ENCODE measurements around the gene HDDC3. TPM values are rescaled to one million over a fixed set of nuclear protein-coding genes. Genes with fewer than 3 reads are reported as not detected.

HDDC3 gene
- total and polyA plus RNA-seq, 2 donors (not counting 3 experiments of a cell fraction or from before 2014, with no cell fraction given), result 16.0 to 20.2 TPM

DNA sequence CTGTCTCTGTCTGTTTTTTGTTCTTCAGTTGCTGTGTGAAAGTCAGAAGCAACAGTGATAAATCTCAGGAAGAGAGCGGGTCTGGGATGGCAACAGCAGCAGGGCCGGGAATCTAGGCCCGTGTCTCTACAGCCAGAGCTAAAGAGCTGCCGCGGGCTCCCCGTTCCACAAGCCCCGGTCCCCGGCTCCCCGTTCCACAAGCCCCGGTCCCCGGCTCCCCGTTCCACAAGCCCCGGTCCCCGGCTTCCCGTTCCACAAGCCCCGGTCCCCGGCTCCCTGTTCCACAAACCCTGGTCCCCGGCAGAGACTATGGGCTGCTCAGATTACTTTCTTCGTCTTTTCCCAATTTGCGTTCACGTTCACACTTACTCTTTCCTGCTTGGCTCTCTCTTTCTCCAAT lies 41.9 kb upstream of the HDDC3 start:
- Histone ChIP-seq H3K27me3 (ENCODE audit: control insufficient read depth in 2 of 2, insufficient read depth in 2 of 2, low read length in 2 of 2) (no peaks in the 10 kb centered on the region), H3K9ac (replicated peaks; ENCODE audit: extremely low read depth, insufficient read depth, low read length) (no peak overlapping the region), H3K4me1 (ENCODE audit: control insufficient read depth, extremely low read depth, insufficient read depth, low read length) (no peaks in the 10 kb centered on the region), H3K9me1 (replicated peaks; ENCODE audit: control insufficient read depth, extremely low read depth, insufficient read depth, low read length) (no peaks in the 10 kb centered on the region), H3K36me3 (ENCODE audit: control insufficient read depth in 2 of 2, extremely low read depth in 1 of 2, insufficient read depth in 2 of 2, low read length in 2 of 2) (peaks cover 3 to 17% of the 10 kb centered on the region in 2 experiments), H3K27ac (ENCODE audit: insufficient read depth, low read depth, low read length) (no peak overlapping the region), H4K20me1 (replicated peaks; ENCODE audit: control insufficient read depth, extremely low read depth, insufficient read depth, low read length) (no peaks in the 10 kb centered on the region), H3K4me2 (ENCODE audit: insufficient read depth, low read length) (no peak overlapping the region), H3K79me2 (ENCODE audit: control insufficient read depth, insufficient read depth, low read length) (no peaks in the 10 kb centered on the region), H3K4me3 (replicated peaks in 1 of 3; ENCODE audit: insufficient read depth in 1 of 3, low read depth in 1 of 3, low read length in 3 of 3) (no peak overlapping the region), H3K9me3 (replicated peaks; ENCODE audit: control insufficient read depth, insufficient read depth, low read length) (no peaks in the 10 kb centered on the region), H2AFZ (ENCODE audit: low read depth, low read length) (no peak overlapping the region)
- FAIRE-seq (no peak), DNase-seq (ENCODE audit: low read depth, low spot score) (no peak)
- TF ChIP-seq CTCF (IDR thresholded peaks at IDR 0.05; ENCODE audit: extremely low read depth in 1 of 2, insufficient read depth in 1 of 2, low read depth in 1 of 2, low read length in 2 of 2), result no peak
- no peak for TF ChIP-seq MYC (IDR thresholded peaks at IDR 0.05; ENCODE audit: low read depth, low read length)
- no peak for TF ChIP-seq FOS (IDR thresholded peaks at IDR 0.05; ENCODE audit: borderline replicate concordance, insufficient read depth, low read length)
- TF ChIP-seq POLR2AphosphoS5 (IDR thresholded peaks at IDR 0.05; ENCODE audit: insufficient read depth, low read depth, low read length), result no peak
- no peak for TF ChIP-seq EZH2 (IDR thresholded peaks at IDR 0.05; ENCODE audit: borderline replicate concordance, low read depth, low read length, severe bottlenecking)
- TF ChIP-seq, protein P1, sequence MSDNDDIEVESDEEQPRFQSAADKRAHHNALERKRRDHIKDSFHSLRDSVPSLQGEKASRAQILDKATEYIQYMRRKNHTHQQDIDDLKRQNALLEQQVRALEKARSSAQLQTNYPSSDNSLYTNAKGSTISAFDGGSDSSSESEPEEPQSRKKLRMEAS (IDR thresholded peaks at IDR 0.05; ENCODE audit: insufficient read depth, insufficient read length), result no peak
- no peak for TF ChIP-seq GATA2 (IDR thresholded peaks at IDR 0.05; ENCODE audit: insufficient read depth, insufficient read length, low read depth, low read length)
- intact Hi-C loops (cut with micrococcal nuclease) (no loop called here), dilution Hi-C loops (cut with MboI; ENCODE audit: extremely low pct_ligation_motif_present, low sequenced_read_pairs) (no loop called here)
- ChIA-PET CTCF (no interaction called here), POLR2A (no interaction called here)
- no TSS peak for BruUV-seq (replicated peaks)
